K562 (cell line): ENCODE data around the gene SLC29A4.

Source experiments
- ARID4B ChIP-seq: sonication (generic); formaldehyde crosslinking; IDR thresholded peaks from 2 replicates; pipeline ENCODE4 v1.8.0; 2022; ENCODE audit warnings: mild to moderate bottlenecking, missing genetic modification reagents
- ATF1 ChIP-seq, 2 experiments: fragments of 450-650 bp in 1 of 2; IDR thresholded peaks; 2 replicates each; pipeline ENCODE4 v1.6.1; 2016; ENCODE audit warnings: missing compliant biosample characterization in 1 of 2, missing genetic modification characterization in 1 of 2
- CTCF ChIP-seq, 3 experiments: IDR thresholded peaks in 2 of 3; conservative IDR thresholded peaks in 1 of 3; 2 replicates each; pipeline ENCODE4 v1.5.1; 2011 to 2012; ENCODE audit warnings: low read length in 3 of 3, mild to moderate bottlenecking in 3 of 3, control low read depth in 2 of 3, improper control_type of control experiment in 1 of 3, inconsistent platforms in 1 of 3, low read depth in 1 of 3, mixed read lengths in 1 of 3, moderate library complexity in 1 of 3; ENCODE audit not compliant: insufficient read depth in 2 of 3
- EP300 ChIP-seq: IDR thresholded peaks from 2 replicates; pipeline ENCODE4 v1.6.1; 2012; ENCODE audit warnings: low read length, improper control_type of control experiment
- FOXA3 ChIP-seq, 2 experiments: fragments of 450-650 bp in 1 of 2; sonication (generic) in 1 of 2; formaldehyde crosslinking; IDR thresholded peaks in 1 of 2; conservative IDR thresholded peaks in 1 of 2; 2 replicates each; pipeline versions ENCODE4 v1.4.0 to v1.8.0; 2020 to 2022; ENCODE audit warnings: mild to moderate bottlenecking in 2 of 2, missing genetic modification reagents in 1 of 2
- GATA2 ChIP-seq: sonication (generic); formaldehyde crosslinking; IDR thresholded peaks from 2 replicates; pipeline ENCODE4 v1.4.0; 2020; ENCODE audit warnings: mild to moderate bottlenecking, missing genetic modification reagents
- JUNB ChIP-seq: fragments of 450-650 bp; formaldehyde crosslinking; conservative IDR thresholded peaks from 2 replicates; pipeline ENCODE4 v1.4.0; 2020; ENCODE audit warnings: mild to moderate bottlenecking
- JUND ChIP-seq, 2 experiments: IDR thresholded peaks; 2 replicates in 1 of 2; 3 replicates in 1 of 2; pipeline ENCODE4 v1.6.1; 2011; ENCODE audit warnings: borderline replicate concordance in 2 of 2, low read depth in 2 of 2, low read length in 2 of 2, improper control_type of control experiment in 1 of 2, missing biosample characterization in 1 of 2, missing genetic modification characterization in 1 of 2, missing genetic modification reagents in 1 of 2
- MCM7 ChIP-seq, 2 experiments: fragments of 450-650 bp; IDR thresholded peaks; 2 replicates each; pipeline ENCODE4 v1.6.1; 2016 to 2018
- MXD1 ChIP-seq: fragments of 250-450 bp; sonication (Bioruptor Pico); IDR thresholded peaks from 2 replicates; pipeline ENCODE4 v1.8.0; 2021; ENCODE audit warnings: borderline replicate concordance, mild to moderate bottlenecking, moderate library complexity; ENCODE audit not compliant: poor library complexity, severe bottlenecking
- NRF1 ChIP-seq, 2 experiments: fragments of 450-650 bp; IDR thresholded peaks in 1 of 2; conservative IDR thresholded peaks in 1 of 2; 2 replicates each; pipeline ENCODE4 v1.6.1; 2014; ENCODE audit warnings: mild to moderate bottlenecking in 2 of 2
- SIN3A ChIP-seq, 2 experiments: fragments of 150-350 bp in 1 of 2; IDR thresholded peaks; 2 replicates each; pipeline ENCODE4 v1.6.1; 2011 to 2016; ENCODE audit warnings: borderline replicate concordance in 2 of 2, low read depth in 2 of 2, low read length in 2 of 2, mild to moderate bottlenecking in 2 of 2, moderate library complexity in 2 of 2; ENCODE audit not compliant: control insufficient read depth in 1 of 2
- SNRNP70 ChIP-seq: fragments of 200-400 bp; formaldehyde crosslinking; optimal IDR thresholded peaks from 2 replicates; pipeline ENCODE3; 2017; ENCODE audit warnings: low read depth, low read length
- ZMIZ1 ChIP-seq, 2 experiments: fragments of 150-350 bp in 1 of 2; IDR thresholded peaks; 2 replicates each; pipeline ENCODE4 v1.6.1; 2012 to 2016; ENCODE audit warnings: low read depth in 2 of 2, low read length in 2 of 2, mild to moderate bottlenecking in 1 of 2, moderate library complexity in 1 of 2

- TF ChIP-seq CTCF (IDR thresholded peaks at IDR 0.05 in 2 of 3, conservative IDR thresholded peaks at IDR 0.05 in 1 of 3; ENCODE audit: insufficient read depth in 2 of 3, low read depth in 1 of 3, low read length in 3 of 3) (no peak), JUND (IDR thresholded peaks at IDR 0.05; ENCODE audit: borderline replicate concordance, low read depth, low read length) (no peak), JUND (tag; IDR thresholded peaks at IDR 0.05; ENCODE audit: borderline replicate concordance, low read depth, low read length) (no peak), JUNB (CRISPR knock-in tag) (no peak), ATF1 (CRISPR knock-in tag; IDR thresholded peaks at IDR 0.05) (no peak), ATF1 (tag; IDR thresholded peaks at IDR 0.05) (no peak), SIN3A (IDR thresholded peaks at IDR 0.05; ENCODE audit: borderline replicate concordance in 2 of 2, control insufficient read depth in 1 of 2, low read depth in 2 of 2, low read length in 2 of 2) (no peak), GATA2 (no peak), ARID4B (no peak), FOXA3 (CRISPR knock-in tag; conservative IDR thresholded peaks at IDR 0.05 in 1 of 2, IDR thresholded peaks at IDR 0.05 in 1 of 2) (no peak), ZMIZ1 (IDR thresholded peaks at IDR 0.05; ENCODE audit: low read depth in 2 of 2, low read length in 2 of 2) (no peak), SNRNP70 (no peak), MXD1 (CRISPR knock-in tag) (no peak), NRF1 (conservative IDR thresholded peaks at IDR 0.05 in 1 of 2, IDR thresholded peaks at IDR 0.05 in 1 of 2) (no peak), EP300 (no peak), MCM7 (IDR thresholded peaks at IDR 0.05) (no peak)
Measured at GRCh38 chr7:5270788-5271187, 12.0 kb upstream of the SLC29A4 start.
